Immature natural killer cell (primary cell): ENCODE results near the gene HSF2BP. TPM values are rescaled to one million over a fixed set of nuclear protein-coding genes. Genes with fewer than 3 reads are reported as not detected.

Experiments used
- DNase-seq, 3 donors: peaks; one replicate each; pipeline ENCODE4 v3.0.0; 2022; ENCODE audit warnings: mixed read lengths in 1 of 3
- H3K27ac Mint-ChIP-seq, 6 donors: one replicate each; pipeline ENCODE4 v1.8.0; 2020; ENCODE audit warnings: mixed read lengths in 6 of 6, mild to moderate bottlenecking in 5 of 6, inconsistent platforms in 4 of 6, moderate library complexity in 3 of 6
- H3K27me3 Mint-ChIP-seq, 3 donors: one replicate each; pipeline ENCODE4 v1.8.0; 2020 to 2021; ENCODE audit warnings: low read depth in 3 of 3, mild to moderate bottlenecking in 3 of 3, mixed read lengths in 3 of 3, moderate library complexity in 3 of 3, inconsistent platforms in 1 of 3
- H3K36me3 Mint-ChIP-seq, 3 donors: one replicate each; pipeline ENCODE4 v1.8.0; 2020; ENCODE audit warnings: mixed read lengths in 3 of 3, inconsistent platforms in 2 of 3, mild to moderate bottlenecking in 2 of 3
- H3K4me1 Mint-ChIP-seq, 2 donors: one replicate each; pipeline ENCODE4 v1.8.0; 2020; ENCODE audit warnings: inconsistent platforms in 2 of 2, mild to moderate bottlenecking in 2 of 2, mixed read lengths in 2 of 2, moderate library complexity in 1 of 2
- H3K4me3 Mint-ChIP-seq, 5 donors: one replicate each; pipeline ENCODE4 v1.8.0; 2020; ENCODE audit warnings: mild to moderate bottlenecking in 5 of 5, mixed read lengths in 5 of 5, inconsistent platforms in 3 of 5, moderate library complexity in 3 of 5
- H3K9me3 Mint-ChIP-seq, 6 donors: one replicate each; pipeline ENCODE4 v1.8.0; 2020; ENCODE audit warnings: mild to moderate bottlenecking in 6 of 6, mixed read lengths in 6 of 6, inconsistent platforms in 4 of 6, moderate library complexity in 3 of 6
- polyA plus RNA-seq, 3 donors: library from polyadenylated mRNA; unstranded; fragments of 300-500 nt; fragmentation: Illumina TruSeq; gene quantifications; one replicate each; pipeline ENCODE4 v1.2.3, GENCODE V29; 2021

Gene HSF2BP
- polyA plus RNA-seq, 3 donors from 2014 or later = 0.27 TPM; not detected in 2

DNA sequence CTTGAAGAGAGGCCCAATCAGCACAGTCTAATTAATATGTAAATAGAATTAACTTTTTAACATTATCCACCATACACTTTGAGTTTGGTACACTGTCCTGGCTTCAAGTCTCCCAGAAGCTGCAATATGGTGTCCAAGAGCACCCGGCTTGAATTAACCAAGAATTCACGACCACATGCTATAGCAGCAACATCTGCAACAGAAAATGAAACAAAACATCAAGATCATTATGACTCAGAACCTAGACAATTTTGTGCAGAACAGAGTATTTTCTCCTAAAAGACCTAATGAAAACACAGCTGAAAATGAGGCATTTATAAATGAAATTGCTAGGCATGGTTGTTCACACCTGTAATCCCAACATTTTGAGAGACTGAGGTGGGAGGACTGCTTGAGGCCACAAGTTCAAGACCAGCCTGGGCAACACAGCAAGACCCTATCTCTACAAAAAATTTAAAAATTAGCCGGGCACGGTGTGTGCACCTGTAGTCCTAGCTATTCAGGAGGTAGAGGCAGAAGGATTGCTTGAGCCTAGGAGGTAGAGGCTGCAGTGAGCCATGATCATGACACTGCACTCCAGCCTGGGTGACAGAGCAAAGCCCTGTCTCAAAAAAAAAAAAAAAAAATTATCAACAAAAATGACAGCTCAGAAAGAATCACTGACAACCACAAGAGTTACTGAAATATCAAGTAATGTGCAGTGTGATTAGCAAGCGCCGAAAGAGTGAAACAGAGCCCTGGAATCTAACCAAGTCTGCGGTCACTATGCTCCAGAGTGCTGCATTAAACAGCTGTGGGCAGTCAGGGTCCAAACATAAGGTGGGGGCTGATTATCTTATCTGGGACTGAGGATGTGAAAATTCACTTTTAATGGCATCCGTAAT lies 45.3 kb downstream of the HSF2BP start:
- peaks cover under 1 to 2% (median 1%) of the 10 kb centered on the region in 3 donors for H3K27me3 Mint-ChIP-seq
- H3K36me3 Mint-ChIP-seq = no peaks in the 10 kb centered on the region
- H3K4me3 Mint-ChIP-seq = no peak overlapping the region
- H3K4me1 Mint-ChIP-seq = no peaks in the 10 kb centered on the region
- H3K9me3 Mint-ChIP-seq = no peaks in the 10 kb centered on the region
- no peak for DNase-seq
- H3K27ac Mint-ChIP-seq = no peak overlapping the region

DNA sequence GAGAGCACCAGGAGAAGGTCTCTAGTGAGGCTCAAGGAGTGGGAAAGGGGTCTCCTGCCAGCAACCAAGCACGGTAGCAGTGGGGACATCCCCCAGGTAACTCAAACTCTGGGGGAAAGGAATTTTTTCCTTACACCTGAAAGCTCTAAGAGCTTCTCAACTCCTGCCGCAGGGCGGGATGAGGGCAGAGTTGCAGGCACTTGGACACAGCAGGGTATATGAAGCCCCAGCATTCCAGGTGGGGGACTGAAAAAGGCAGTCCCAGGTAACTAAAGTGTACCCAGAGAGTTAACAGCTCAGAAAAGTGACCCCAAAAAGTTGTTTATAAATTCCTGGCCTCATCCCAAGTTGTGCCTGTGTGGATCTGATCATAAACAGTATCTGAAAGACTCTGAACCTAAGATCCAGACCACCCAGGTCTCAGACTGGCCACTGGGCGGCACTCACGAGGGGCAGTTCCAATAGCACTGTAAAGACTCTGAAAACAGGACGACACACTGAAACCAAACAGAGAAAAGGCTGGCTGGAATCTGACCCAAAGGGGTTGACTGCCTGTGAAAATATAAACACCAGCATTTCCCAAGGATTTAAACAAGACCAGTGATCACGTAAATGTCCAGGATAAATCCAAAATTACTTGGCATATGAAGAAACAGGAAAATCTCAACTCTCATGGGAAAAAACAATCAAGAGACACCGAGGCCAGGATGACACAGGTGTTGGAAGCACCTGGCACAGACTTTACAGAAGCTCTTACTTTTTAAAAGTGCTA lies 47.5 kb downstream of the HSF2BP start:
- no peak overlapping the region for H3K4me3 Mint-ChIP-seq
- no peaks in the 10 kb centered on the region for H3K9me3 Mint-ChIP-seq
- no peaks in the 10 kb centered on the region for H3K4me1 Mint-ChIP-seq
- no peak overlapping the region for H3K27ac Mint-ChIP-seq
- peaks cover 1 to 8% (median 5%) of the 10 kb centered on the region in 3 donors for H3K27me3 Mint-ChIP-seq
- H3K36me3 Mint-ChIP-seq = no peaks in the 10 kb centered on the region
- peak in 2 of 3 donors; percentile 13 to 16 for DNase-seq

DNA sequence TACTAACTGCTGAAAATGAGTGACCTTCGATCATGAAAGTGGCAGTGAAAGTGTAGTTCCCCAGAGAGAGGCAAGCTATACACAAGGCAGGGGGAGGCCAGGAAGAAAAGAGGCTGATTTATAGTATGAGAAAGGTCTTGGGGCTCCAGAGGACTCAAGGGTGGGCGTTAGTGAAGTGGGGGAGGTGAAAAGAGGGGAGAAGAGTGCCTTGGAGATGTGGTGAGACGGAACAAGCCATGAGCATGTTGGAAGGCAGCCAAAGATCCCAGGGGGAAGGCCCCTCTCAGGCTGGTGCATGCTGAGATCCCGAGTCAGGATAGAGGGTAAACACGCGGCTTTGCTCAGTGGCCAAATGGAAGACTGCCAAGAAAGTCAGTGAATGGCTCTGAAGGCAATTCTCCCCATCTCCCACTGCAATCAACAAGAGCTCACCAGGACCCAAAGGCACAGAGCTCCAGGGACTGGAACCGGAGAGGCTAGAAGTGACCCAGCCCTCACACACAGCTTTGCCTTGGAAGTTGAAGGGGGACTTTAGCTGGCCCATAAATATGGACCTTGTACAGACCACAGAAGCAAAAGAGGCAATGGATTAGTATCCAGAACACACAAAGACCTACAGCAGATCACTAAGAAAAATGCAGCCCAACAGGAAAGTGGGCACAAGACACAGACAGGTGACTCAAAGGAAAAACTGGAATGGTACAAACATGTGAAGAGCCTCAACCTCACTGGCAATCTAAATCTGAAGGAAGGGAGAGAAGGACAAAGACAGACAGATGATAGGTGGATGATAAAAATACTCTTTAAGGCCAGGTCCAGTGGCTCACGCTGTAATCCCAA lies 49.6 kb downstream of the HSF2BP start:
- H3K4me1 Mint-ChIP-seq = no peaks in the 10 kb centered on the region
- H3K36me3 Mint-ChIP-seq = no peaks in the 10 kb centered on the region
- no peak overlapping the region for H3K27ac Mint-ChIP-seq

DNA sequence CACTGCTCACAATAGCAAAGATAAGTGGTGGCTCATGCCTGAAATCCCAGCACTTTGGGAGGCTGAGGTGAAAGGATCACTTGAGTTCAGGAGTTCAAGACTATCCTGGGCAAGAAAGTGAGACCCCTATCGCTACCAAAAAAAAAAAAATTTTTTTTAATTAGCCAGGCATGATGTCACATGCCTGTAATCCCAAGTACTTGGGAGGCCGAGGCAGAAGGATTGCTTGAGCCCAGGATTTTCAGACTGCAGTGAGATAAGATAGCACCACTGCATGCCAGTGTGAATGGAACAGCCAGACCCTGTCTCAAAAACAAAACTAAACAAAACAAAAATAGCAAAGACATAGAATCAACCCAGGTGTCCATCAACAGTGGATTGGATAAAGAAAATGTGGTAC lies 50.6 kb downstream of the HSF2BP start:
- no peak overlapping the region for H3K4me3 Mint-ChIP-seq
- H3K27ac Mint-ChIP-seq = no peak overlapping the region

More for the DNA sequence above, 49.6 kb downstream of the HSF2BP start:
- Mint-ChIP-seq H3K4me3 (no peak overlapping the region), H3K27me3 (peaks cover 1 to 8% (median 5%) of the 10 kb centered on the region in 3 donors), H3K9me3 (no peaks in the 10 kb centered on the region)
- no peak for DNase-seq

DNA sequence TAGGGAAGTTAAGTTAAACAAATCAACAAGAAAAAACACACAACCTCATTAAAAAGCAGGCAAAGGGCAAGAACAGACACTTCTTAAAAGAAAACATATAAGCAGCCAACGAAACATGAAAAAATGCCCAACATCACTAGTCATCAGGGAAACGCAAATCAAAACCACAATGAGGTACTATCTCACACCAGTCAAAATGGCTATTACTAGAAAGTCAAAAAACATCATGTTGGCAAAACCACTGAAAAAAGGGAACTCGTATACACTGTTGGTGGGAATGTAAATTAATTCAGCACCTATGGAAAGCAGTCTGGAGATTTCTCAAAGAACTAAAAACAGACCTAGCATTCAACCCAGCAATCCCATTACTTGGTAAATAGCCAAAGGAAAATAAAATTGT lies 51.1 kb downstream of the HSF2BP start:
- Mint-ChIP-seq H3K27ac (no peak overlapping the region), H3K4me3 (no peak overlapping the region), H3K9me3 (no peaks in the 10 kb centered on the region), H3K36me3 (no peaks in the 10 kb centered on the region), H3K27me3 (peaks cover 1 to 8% (median 5%) of the 10 kb centered on the region in 3 donors), H3K4me1 (no peaks in the 10 kb centered on the region)
- no peak for DNase-seq

More for the DNA sequence above, 50.6 kb downstream of the HSF2BP start:
- Mint-ChIP-seq H3K27me3 (peaks cover 1 to 8% (median 5%) of the 10 kb centered on the region in 3 donors), H3K36me3 (no peaks in the 10 kb centered on the region), H3K4me1 (no peaks in the 10 kb centered on the region), H3K9me3 (no peaks in the 10 kb centered on the region)
- DNase-seq = no peak

DNA sequence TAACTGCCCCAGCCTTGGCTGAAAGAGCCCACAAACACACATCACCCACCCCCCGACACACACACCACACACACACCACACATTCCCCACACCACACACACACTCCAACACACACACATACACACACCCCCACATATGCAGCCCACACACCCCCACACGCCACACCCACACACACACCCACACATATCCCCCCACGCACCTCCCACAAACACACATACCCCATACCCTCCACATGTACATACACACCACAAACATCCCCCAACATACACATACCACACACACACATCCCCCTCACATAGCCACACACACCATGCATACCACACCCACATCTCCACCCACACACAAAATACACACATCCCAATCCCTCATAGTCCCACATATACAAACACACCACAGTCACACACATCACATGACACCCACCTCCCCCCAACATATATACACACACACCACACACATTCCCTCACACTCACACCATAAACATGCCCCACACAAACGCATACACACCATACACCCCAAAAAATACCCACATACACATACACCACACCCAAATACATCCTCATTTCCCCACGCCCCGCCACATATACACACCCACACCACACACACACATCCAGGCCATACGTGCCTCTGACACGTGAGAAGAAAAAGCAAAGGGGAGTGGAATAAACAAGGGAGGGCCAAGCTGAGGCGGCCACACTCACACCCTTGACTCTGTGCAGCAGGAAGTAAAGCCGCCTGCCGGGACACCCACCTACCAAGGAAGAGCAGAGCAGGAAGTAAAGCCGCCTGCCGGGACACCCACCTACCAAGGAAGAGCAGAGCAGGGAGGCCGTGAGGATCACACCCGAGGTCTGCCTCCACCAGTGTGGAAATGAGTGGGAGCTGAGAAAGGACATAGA lies 53.7 kb downstream of the HSF2BP start:
- DNase-seq = no peak
- Mint-ChIP-seq H3K27ac (no peak overlapping the region), H3K9me3 (no peaks in the 10 kb centered on the region), H3K27me3 (peaks cover 4 to 8% (median 5%) of the 10 kb centered on the region in 3 donors), H3K4me1 (peaks cover 0 to 6% of the 10 kb centered on the region in 2 donors), H3K4me3 (no peak overlapping the region), H3K36me3 (no peaks in the 10 kb centered on the region)

DNA sequence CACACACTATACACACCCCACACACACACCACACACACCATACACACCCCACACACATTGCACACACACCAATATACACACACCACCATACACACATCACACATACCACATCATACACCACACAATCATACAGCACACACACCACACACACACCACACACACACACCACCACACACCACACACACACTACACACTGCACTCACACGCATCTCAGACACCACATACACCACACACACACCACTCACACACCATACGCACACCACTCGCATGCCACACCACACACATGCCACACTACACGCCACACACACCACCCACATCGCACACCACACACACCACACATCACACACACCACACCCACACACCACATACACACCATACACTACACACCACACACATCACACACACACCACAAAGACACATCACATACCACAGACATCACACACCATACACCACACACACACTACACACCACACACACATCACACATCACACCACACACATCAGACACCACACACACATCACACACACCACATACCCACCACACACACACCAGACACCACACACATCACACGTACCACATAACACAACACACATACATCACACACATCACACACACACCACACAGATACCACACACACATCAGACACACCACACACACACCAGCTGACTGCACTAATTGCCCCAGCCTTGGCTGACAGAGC lies 54.6 kb downstream of the HSF2BP start:
- Mint-ChIP-seq H3K4me3 (no peak overlapping the region), H3K36me3 (no peaks in the 10 kb centered on the region), H3K27ac (no peak overlapping the region), H3K27me3 (peaks cover 3 to 8% (median 5%) of the 10 kb centered on the region in 3 donors), H3K4me1 (peaks cover 7 to 15% of the 10 kb centered on the region in 2 donors), H3K9me3 (no peaks in the 10 kb centered on the region)
- DNase-seq = no peak

DNA sequence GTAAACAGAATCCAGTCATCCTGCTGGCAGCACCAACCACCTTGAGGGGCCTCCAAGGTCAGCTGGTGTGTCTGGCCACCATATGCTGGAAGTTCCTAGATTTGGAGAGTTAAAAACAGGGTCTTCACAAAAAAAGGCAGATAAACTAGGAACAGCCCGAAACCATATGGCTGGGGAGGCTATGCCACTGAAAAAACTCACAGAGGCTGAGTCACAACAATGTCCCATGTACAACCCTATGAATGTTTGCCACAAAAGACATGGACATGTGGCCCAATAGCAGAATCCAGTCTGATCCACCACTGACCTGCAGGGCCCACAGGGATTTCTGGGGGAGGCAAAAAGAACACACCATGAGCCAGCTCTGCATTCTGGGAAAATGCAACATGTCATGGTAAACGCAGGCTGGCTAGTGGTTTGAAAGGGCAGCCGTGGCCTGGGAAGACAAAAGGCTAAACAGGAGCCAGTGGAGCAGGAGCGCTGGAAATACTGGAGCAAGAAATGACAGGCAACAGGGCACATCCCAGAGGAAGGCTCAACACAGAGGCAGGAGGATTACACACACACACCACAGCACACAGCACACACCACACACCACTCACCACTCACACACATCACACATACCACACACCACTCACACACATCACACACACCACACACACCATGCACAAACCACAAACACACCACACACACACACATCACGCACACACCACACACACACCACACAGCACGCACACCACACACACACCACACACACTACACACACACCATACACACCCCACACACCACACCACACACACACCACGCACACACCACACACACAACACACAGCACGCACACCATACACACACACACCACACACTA lies 55.4 kb downstream of the HSF2BP start:
- Mint-ChIP-seq H3K9me3 (no peaks in the 10 kb centered on the region), H3K27me3 (peaks cover 2 to 6% (median 3%) of the 10 kb centered on the region in 3 donors), H3K4me1 (peaks cover 15 to 23% of the 10 kb centered on the region in 2 donors), H3K27ac (no peak overlapping the region), H3K36me3 (no peaks in the 10 kb centered on the region), H3K4me3 (no peak overlapping the region)
- no peak for DNase-seq

DNA sequence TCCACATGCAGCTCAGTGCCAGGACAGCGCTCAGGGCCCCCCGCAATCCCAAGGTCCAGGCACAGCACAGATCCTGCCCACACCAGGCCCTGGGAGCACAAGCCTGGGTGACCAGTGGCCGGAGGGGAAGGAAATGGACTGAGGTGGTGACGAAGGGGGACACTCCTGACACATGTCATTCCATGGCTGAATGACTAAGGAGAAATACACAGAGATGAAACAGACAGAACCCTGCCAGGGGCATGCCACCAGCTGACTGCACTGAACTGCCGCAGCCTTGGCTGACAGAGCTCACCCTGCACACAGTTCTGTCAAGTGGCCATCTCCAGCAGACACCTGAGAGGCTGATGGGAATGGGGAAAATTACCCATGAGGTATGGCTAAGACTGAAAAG lies 56.1 kb downstream of the HSF2BP start:
- Mint-ChIP-seq H3K27ac (peak overlapping the region in 1 of 6 donors; percentile 69), H3K9me3 (no peaks in the 10 kb centered on the region), H3K36me3 (no peaks in the 10 kb centered on the region), H3K4me3 (no peak overlapping the region), H3K27me3 (peaks cover 2 to 3% (median 3%) of the 10 kb centered on the region in 3 donors), H3K4me1 (peaks cover 18 to 27% of the 10 kb centered on the region in 2 donors)
- DNase-seq = no peak

DNA sequence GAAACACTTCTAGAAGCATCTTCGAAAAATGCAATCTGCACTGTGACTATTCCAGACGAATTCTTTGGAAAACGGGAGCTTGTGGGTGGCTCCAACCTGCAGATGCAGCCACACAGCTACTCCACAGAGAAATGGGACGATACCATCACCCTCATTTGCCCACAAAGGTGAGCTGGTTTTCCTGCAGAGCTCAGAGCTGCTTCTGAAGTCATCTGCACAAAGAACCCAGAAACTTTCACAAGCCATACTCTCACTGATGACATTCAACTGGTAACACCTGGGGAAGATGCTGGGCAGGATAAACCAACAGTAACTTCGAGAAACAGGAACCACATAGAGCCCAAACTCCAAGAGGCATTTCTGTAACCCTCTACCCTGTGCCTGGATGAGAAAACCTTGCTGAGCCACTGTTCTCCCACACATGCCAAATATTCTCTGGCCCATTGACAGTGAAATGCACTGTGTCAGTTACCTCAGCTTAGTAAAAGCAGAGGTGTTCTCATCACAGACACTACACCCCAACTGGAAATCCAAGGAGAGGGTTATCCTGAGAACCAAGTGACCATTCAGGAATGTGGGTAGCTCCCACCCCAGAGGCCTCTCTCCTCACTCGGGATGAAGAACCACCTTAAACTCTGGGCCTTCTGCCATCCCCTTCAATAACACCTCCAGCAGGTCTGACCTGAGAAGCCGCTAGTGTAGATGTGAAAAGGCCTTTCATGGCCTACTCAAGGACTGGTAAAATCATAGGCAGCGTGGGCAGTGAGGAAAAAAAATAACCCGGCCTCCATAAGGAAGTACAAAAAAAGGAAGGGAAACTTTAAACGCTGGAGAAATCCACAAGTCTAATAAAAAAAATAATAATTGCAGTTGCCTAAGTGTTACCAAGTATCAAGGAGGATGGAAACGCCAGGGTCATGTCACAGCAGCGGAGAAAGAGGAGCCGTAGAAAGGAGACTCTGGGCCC lies 56.7 kb downstream of the HSF2BP start:
- H3K27ac Mint-ChIP-seq = peak overlapping the region in 1 of 6 donors; percentile 47
- H3K4me1 Mint-ChIP-seq = peaks cover 18 to 27% of the 10 kb centered on the region in 2 donors
- DNase-seq = no peak
- H3K27me3 Mint-ChIP-seq = peaks cover 0 to 6% (median 1%) of the 10 kb centered on the region in 3 donors
- no peak overlapping the region for H3K4me3 Mint-ChIP-seq
- no peaks in the 10 kb centered on the region for H3K36me3 Mint-ChIP-seq
- H3K9me3 Mint-ChIP-seq = no peaks in the 10 kb centered on the region
